NCI-H2227 treated with DMSO at 0.1 percent for 48 hours (cell line): ENCODE measurements around the gene DTHD1.

Experiments used
- DNase-seq: peaks from one replicate; lab custom pipeline; 2025; lab: John Stamatoyannopoulos, UW

Gene DTHD1

DNA sequence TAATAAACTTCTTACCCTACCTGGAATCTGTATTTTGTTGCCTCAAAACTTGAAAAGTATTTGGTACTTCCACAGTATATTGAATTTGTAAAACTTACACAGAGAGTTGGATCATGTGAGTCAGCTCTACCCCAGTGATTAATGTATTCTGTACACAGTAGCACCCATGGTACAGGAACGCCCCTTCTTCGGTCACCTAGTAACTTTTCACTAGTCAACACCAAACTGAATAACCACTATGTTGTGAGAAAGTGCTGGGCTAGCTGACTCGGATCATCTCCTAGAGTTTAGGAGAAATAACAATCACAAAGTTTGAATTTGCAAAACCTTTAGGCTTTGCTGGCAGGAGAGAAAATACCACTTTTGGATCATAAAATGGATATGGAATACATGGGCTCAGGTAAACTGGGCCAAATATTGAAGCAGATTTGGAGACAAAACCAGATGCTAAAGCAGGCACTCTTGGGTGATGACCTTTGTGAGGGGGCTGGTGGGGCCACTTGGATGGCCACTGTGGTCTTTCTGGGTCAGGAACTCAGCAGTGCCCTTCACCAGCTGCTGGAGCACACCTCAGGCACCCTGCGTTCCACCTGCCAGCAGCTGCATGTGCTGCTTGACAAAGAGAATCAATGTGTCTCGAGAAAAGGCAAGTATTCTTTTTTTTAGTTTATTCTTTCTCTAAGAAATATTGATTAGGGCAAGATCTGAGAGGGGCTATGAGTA lies at the start of gene DTHD1:
Gene DTHD1 (plus strand): TSS at position 233 of the 723 bp plus-strand sequence. CDS start 143 bp downstream, at position 376.
- DNase-seq, result no peak

DNA sequence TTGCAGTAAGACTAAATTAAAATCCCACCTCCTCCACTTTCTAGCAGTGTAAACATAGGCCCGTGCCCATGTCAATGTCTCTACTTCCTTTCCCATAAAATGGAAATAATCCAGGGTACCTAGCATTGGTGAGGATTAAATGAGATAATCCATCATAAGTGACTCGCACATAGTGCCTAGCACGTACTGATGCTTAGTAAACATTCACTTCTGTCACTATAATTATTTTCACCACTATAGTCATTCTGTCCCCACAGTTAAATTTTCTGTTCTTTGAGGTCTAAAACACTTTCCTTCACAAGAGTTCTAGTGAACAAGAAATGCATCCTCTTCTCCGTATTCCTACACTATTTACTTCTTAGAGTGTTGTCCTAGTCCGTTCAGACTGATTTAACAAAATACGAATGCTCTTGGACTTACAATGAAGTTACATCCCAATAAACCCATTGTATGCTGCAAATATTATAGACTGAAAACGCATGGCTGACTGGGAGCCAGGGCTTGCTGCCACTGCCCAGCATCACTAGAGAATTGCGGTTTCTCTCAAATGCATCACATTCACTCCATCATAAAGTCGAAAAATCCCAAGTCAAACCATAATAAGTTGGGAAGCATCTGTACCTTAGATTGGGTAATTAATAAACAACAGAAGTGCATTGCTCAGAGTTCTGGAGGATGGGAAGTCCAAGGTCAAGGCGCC lies 47.7 kb upstream of the DTHD1 start:
- no peak for DNase-seq

DNA sequence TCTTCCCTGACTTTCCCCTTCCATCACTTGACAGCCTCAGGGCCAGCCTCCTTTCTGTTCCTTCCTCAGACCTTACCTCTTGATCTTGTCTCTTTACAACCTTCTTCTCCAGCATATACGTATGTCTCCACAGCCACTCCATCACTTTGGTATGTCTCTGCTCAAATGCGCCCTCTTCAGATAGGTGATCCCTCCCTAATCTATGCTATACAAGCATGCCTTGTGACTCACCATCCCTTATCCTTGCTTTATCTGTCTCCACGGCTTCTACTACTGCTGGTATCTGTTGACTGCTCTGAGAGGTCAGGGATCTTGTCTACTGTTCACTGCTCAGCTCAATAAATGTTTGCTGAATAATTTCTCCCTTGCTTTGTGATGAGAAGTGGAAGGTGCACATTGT lies 46.1 kb upstream of the DTHD1 start:
- no peak for DNase-seq

DNA sequence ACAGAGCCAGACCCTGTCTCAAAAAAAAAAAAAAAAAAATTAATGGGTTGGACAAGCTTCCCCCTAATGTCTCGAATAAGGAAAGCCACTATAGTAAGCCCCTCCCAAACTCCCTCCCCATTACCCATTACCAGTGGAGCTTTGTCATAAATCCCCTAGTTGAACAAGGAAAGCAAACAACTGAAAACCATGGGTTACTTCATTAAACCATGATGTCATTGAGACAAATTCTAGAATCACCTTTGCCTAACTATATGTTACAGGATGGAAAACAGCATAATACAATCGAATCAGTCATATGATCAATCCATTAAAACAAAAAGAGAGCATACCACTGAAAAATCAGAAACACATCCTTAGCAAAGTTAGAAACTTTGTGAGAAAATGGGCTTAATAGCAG lies 45.3 kb upstream of the DTHD1 start:
- DNase-seq, result no peak

DNA sequence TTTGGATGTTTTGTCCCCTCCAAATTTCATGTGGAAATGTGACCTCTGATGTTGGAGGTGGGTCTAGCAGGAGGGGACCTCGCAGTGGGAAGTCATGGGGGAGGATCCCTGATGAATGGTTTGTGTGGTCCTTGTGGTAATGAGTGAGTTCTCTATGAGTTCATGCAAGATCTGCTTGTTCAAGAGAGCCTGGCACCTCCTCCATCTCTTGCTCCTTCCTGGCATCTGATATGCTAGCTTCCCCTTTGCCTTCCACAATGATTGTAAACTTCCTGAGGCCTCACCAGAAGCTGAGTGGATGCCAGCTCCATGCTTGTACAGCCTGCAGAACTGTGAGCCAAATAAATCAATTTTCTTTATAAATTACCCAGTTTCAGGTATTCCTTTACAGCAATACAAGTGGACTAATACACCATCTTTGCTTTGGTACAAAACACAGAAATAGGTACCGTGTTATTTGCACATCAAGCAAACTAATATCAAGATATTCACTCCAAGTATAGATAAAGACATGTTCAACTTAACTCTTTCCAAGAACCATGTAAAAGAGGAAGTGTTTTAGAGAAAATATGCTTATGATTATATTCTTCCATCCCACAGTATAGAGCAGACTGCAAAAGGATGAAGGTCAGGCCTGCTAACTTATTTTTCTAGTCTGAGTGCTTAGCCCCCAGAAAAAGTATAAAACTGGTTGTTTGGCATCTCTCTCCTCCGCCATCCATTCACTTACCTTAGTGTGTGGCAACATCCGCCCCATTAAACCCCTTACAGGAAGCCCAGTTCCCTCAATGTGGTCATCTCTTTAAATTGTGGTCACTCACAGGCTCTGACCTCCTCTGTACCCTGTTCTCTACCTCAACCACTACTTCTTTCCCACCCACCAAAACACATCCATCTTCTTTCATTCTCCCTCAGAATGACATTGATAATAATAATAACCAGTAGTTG lies 43.8 kb upstream of the DTHD1 start:
- no peak for DNase-seq

DNA sequence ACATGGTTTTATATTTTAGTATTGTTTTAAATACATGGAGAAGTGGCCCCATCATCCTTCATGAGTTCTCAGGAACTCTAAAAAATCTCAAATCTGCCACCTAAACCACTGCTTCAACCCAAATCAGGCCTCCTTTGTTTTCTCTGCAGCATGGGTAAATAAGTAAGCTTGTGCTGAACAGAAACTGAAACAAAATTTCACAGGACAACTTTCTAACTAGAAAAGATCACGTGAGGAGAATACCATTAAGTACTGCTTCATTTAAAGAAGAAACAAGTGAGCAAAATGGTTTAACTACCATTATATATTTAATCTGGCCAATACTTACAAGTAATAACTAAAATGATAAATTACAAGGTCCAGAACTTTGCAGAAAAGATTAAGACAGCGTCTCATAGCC lies 39.6 kb upstream of the DTHD1 start:
- no peak for DNase-seq

DNA sequence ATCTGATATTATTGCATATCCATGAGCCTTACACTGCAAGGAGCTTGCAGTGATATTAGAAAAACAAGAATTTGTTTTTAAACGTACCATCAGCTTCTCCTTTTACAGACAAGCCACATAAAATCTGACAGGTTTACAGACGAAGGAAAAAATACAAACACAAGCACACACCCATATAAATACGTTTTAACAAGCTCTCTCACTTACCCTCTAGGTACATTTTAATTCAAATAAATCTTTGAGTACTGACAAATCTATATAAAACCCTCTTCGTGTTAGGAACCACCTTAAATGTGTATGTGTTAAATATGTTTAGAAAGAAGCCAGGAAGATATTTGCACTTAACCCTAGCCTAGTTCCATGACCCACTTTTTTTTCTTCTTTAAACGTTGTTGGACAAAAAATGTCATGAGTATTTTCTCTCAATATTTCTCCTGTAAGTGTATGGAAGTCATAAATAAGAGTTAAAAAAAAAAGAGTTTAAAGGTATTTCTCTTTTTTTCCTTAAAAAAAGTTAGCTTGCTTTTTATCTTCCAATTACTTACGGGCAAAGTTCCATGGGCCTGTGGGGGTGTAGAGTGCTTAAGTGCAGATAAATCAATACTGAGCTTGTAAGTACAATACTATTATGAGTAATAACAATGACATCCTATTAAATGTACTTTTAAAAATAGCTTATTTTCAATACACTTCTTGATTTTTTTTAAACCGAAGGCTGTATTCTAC lies 38.6 kb upstream of the DTHD1 start:
- DNase-seq, result no peak

DNA sequence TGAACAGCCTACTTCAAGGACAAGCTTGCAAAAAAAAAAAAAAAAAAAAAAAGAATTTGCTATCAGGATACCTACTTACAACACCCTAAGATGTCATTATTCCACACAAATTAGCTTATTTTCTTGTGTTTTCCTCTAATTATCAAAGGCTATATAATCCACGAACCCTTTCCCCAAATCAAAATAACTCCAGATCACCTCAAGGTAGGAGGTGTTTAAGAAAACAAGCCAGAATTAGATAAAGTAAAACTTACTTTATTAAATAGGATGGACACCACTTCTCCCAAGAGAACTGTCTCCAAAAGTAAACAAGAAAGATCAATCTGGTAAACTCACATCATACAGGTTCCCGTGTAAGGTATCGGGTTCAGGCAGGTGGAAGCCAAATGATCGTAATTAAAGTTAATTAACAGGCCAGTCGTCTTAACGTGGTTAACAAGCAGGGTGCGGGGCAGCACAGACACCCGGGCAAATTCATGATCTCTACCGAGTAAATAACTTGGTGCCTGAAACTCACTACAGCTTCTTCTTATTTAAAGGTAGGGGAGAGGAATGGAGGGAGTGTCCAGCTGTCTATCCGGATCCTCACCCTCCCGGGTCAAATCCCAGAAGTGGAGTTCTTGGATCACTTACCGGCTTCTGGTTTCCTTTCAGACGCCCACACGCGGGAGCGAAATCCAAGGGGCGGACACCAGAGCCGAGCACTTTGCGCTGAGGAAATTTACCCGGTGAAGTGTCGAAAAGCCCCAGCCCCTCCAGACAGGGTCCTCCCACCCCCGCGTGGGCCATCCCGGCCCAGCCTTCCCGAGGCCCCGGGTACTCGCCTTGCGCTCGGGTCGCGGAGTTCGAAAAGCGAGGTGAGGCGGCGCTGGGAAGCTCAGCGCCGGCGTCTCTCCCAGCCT lies 37.8 kb upstream of the DTHD1 start:
- DNase-seq, result no peak

DNA sequence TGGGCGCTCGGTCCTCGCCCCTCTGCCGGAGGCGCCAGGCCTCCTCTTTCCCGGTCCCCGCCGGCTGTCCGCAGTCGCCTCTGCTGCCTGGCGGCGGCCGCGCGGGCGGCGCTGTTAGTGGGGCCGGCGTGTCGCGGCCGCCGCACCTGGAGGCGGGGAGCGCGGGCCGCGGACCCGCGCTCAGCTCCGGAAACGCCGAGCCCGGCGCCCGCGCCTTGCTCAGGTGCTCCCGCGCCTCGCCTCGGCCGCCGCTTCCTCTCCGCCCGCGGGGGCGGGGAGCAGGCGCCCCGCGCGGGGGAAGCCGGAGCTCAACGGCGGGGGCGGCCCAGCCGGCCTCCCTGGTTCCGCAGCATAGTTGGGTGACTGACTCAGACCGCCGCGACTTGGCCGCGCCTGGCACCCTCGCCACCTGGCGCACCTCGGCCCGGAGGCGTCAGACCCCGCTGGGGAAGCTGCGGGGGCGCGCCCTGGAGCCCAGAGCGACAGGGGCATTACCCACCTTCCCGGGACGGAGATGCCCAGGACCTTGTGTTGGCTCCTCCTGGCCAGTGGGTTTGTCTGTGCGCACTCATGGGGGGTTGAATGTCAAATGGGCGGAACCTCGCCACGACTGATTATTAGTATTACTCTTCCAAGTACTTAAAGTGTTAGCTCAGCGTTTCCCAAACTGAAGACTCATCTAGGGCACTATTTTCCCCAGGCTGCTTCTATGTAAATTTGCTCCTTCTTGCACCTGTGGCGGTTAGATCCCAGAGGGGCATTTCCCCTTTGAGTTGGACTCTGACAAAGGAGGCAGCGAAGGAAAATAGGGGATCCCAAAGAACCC lies 36.9 kb upstream of the DTHD1 start, which contains the start of gene ARAP2:
Gene ARAP2 (minus strand): TSS at position 258 of the 826 bp plus-strand sequence. CDS start 15,028 bp downstream, outside the sequence.
- DNase-seq, result no peak

DNA sequence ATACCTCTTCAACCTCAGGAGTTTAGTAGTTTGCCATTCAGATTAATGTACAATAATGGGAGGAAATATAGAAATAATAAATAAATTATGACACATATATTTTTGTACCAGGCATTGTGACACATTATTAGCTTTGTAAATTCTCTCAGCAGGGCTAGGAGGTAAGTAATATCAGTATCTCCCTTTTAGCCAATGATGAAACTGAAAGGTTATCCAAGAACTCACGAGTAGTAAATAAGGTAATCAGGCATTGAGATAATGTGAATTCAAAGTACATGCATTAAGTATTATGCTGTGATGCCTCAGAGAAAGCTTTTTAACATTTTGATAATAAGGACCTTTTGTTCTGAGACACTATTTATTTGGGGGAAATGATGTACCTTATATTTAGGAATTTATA lies 31.8 kb upstream of the DTHD1 start:
- no peak for DNase-seq

DNA sequence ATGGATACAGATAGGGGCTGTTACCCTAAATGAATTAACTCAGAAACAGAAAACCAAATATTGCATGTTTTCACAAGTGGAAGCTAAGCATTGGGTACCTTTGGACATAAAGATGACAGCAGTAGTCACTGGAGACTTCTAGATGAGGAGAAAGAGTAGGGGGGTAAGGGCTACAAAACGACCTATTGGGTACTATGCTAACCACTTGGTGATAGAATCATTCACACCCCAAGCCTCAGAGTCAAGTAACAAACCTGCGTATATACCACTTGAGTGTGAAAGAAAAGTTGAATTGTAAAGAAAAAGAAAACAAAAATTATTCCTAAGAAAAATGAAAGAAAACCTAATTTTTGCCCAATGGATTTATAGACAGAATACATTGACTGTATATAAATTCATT lies 29.4 kb upstream of the DTHD1 start:
- no peak for DNase-seq

DNA sequence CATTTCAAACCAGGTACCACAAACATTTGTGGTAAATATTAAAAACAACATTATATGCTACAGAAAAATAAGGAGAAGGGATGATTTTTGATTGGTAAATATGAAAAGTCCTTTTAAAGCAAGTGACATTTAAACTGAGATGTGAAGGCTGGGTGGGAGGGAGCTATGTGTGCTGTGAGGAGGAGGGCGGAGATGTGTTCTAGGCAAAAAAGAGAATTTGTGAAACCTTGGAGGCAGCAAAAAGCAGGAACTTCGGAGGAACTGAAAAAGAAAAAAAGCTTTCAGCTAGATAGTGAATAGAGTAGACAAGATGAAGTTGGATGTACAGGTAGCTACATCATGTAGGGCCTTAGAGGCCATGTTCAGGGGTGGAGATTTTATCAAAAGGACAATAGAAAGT lies 27.0 kb upstream of the DTHD1 start:
- DNase-seq, result no peak

DNA sequence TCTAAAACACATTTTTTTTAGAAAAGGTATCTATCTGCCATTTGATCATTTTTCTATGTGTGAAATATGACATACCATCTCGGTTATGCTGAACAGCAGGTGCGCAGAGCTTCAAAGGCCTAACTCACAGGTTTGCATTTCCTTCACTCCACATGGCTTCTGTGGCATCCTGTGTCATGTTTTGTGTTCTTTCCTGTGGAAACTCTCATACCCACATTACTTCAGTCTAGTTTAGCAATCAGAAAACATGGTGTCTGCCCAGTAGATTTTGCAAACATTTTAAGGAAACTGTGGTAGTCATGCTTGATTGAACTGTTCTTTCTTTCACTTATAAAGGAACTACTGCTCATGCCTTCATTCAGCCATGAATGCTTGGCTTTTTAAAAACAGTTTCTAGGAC lies 25.8 kb upstream of the DTHD1 start:
- no peak for DNase-seq

DNA sequence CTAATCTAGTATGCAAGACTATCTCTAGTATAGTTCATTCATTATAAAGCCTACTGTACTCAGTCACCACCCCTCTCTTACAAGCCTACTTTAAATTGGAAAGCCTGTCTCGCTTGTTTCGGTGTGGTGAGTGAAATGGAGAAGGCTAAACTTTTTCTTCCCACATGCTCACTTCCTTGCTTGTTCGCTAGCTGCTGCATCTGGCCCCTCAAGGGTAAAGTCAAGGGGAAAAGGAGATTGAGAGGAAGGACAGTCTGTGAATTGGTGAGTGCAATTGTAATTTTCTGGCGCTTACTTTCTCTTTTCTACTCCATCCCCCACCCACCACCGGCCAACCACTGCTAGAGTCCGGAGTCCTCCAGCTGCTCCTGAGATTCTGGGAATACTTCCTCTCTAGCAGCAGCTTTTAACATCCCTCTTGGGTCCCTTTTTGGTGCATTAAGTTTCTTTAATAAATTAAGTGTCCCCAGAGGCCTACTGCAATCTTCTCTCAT lies 25.0 kb upstream of the DTHD1 start:
- DNase-seq, result no peak

DNA sequence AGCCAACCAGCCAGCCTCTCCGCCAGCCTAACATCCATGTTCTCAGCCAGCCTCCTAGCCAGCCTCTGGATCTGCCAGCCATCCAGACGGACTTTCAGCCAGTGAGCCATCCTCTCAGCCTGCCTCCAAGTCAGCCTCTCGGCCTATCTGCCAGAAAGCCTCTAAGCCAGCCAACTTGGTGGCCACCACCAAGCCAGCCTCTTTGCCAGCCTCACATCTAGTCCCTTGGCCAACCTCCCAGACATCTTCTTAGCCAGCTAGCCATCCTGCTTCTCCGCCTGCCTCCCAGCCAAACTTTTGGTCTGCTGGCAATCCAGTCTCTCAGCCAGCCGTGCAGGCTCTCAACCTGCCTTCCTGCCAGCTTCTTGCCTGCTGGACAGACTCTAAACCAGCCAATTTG lies 20.7 kb upstream of the DTHD1 start:
- DNase-seq, result no peak

DNA sequence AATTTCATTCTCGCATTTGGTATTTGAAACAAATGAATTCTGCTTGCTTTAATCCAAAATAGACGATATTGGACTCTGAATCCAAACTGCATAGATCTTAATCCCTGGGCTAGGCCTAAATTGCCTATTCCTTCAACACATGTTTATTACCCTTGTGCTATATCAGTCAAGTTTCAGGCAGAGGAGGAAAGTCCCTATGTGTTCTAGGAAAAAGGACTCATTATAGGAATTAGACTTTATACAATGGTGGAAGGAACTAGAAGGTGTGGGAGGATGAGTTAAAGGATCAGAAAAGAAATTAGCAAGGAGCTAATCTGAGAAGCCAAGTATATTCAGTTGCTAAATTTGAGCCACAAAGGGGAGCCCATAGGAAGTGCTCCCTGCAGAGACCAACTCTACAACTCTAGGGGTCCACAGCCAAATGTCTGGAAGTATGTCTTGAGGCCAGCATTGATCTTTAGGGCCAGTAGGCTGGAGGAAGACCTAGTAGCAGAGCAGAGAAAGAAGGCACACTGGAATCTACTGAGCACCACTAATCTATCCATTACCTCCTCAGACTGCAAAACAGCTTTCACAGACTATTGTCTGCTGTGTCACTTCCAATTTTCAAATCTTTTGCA lies 17.1 kb upstream of the DTHD1 start:
- no peak for DNase-seq

DNA sequence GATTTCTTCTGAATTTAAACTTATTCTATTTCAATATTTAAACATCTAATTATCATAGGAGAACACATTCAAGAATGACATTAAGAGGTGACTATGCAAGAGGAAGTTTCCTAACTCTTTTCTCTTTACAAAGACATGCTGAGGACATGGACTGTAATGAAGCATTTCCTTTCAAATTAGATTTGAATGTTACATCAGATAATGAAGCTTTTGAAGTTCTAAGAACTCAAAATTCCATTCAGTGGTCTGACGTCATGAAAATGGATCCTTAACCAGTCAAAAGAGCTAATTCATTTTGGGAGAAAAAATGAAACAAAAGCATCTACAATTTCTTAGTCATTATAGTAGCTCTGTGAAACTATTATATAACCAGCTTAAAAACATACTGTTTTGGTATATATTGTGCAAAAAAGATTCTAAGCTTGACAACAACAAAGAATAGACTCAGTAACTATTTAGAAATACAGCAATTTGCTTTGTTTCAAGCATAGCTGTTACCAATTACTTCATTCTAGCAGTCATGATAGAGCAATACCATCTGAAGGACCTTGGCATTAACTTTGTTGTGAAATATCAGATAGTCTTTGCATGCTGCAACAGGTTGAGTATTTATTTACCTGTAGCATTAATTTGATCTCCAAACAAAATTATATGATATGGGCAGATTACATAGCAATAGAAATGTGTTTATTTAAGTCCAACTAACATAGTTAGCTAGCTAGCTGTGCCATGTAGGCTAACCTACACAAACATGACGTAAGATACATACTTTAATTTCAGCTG lies 13.7 kb upstream of the DTHD1 start:
- DNase-seq, result no peak

DNA sequence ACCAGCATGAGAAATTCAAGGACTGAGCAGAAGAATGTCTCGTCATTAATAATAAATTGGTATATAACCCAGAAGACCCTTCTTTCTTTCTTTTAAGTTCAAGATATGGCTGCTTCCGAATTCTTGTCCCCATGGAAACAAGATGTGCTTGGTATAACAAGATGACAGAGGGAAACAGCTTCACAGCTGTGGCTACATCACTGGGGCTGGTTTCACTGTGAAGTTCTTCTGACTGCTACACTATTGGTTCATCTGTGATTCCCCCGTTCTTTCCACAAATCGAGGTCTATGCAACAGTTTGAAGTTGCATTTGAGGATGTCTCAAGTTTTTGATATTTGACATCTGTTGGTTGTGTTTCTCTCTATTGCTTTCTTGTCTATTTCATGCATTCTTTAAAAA lies 12.3 kb upstream of the DTHD1 start:
- DNase-seq, result no peak
